Measurements from ENCODE around the gene DNAH8.

GRCh38 chr6:38708496-38708895 lies 6.6 kb upstream of the DNAH8 start:
- no peak for TF ChIP-seq CTCF (conservative IDR thresholded peaks at IDR 0.05; ENCODE audit: low read depth, low read length)
- no peak for TF ChIP-seq EZH2 (IDR thresholded peaks at IDR 0.05; ENCODE audit: low read length, unreplicated experiment)
- no peak for TF ChIP-seq EZH2phosphoT487 (IDR thresholded peaks at IDR 0.05; ENCODE audit: borderline replicate concordance, low read length)
